HCT116 (cell line): ENCODE results near the gene B3GALT6. TPM values are rescaled to one million over a fixed set of nuclear protein-coding genes. Genes with fewer than 3 reads are reported as not detected.

Source experiments
- ATAC-seq: fragments of 200-7000 bp; cut with Tn5 transposase; 2 replicates; pipeline ENCODE4 v1.9.1; 2020; ENCODE audit warnings: mild to moderate bottlenecking, moderate library complexity
- BruUV-seq: library from RNA; stranded (reverse); fragments of 400-500 nt; replicated peaks from 2 replicates; lab custom pipeline; 2021; lab: Mats Ljungman, UMichigan
- CTCF ChIA-PET: fragments of 300-600 bp; sonication (Branson Sonifier 250); formaldehyde crosslinking; loops from one replicate; lab custom pipeline; 2021; ENCODE audit warnings: antibody characterized with exemption; lab: Charles Lee
- POLR2A ChIA-PET: fragments of 300-600, 350-600 bp; sonication (Branson Sonifier 250); formaldehyde crosslinking; loops from one replicate; lab custom pipeline; 2021; ENCODE audit warnings: antibody characterized with exemption; lab: Charles Lee
- RAD21 ChIA-PET, 2 experiments: fragments of 300-600 bp; sonication (Branson Sonifier 250); formaldehyde crosslinking; loops; one replicate each; lab custom pipeline; 2023; ENCODE audit warnings: low total read pairs in 2 of 2; ENCODE audit not compliant: uncharacterized antibody in 2 of 2, unreplicated experiment in 2 of 2, low non-redundant PET in 1 of 2; lab: Charles Lee
- DNase-seq: peaks from one replicate; pipeline ENCODE4 v3.0.0-alpha.2; 2010; ENCODE audit warnings: low read depth, low spot score
- H2AFZ ChIP-seq: fragments of 200-600 bp; shearing (Covaris generic), sonication (generic); 2 replicates; pipeline ENCODE4 v1.6.1; 2017; ENCODE audit warnings: low read depth, mixed run types, mixed read lengths, antibody characterized with exemption, low read length; ENCODE audit not compliant: poor library complexity, severe bottlenecking
- H3K27ac ChIP-seq: 2 replicates; pipeline ENCODE4 v1.5.1; 2012; ENCODE audit warnings: low read depth, low read length
- H3K27me3 ChIP-seq: fragments of 200-600 bp; sonication (generic); 2 replicates; pipeline ENCODE4 v1.6.1; 2016; ENCODE audit warnings: mixed run types, low read length, mixed read lengths; ENCODE audit not compliant: insufficient read depth
- H3K36me3 ChIP-seq, 2 experiments: fragments of 200-500 bp in 1 of 2; fragments of 200-600 bp in 1 of 2; sonication (Bioruptor generic) in 1 of 2; sonication (generic) in 1 of 2; 2 replicates each; pipeline versions ENCODE4 v1.5.1 to v1.6.1; 2014 to 2016; ENCODE audit warnings: low read length in 2 of 2, inconsistent platforms in 1 of 2, mixed read lengths in 1 of 2, mixed run types in 1 of 2; ENCODE audit not compliant: insufficient read depth in 2 of 2, control insufficient read depth in 1 of 2
- H3K4me1 ChIP-seq, 2 experiments: fragments of 200-600 bp in 1 of 2; sonication (generic) in 1 of 2; 2 replicates each; pipeline versions ENCODE4 v1.5.1 to v1.6.1; 2012 to 2017; ENCODE audit warnings: low read length in 2 of 2, inconsistent platforms in 1 of 2, mild to moderate bottlenecking in 1 of 2, mixed read lengths in 1 of 2, mixed run types in 1 of 2, moderate library complexity in 1 of 2; ENCODE audit not compliant: insufficient read depth in 2 of 2, control insufficient read depth in 1 of 2
- H3K4me2 ChIP-seq: fragments of 200-600 bp; sonication (generic); 2 replicates; pipeline ENCODE4 v1.6.1; 2017; ENCODE audit warnings: mixed run types, low read length, mixed read lengths
- H3K4me3 ChIP-seq, 2 experiments: fragments of 200-600 bp in 1 of 2; sonication (generic) in 1 of 2; replicated peaks in 1 of 2; 2 replicates each; pipeline ENCODE4 v1.5.1; 2011 to 2016; ENCODE audit warnings: low read length in 2 of 2, control low read depth in 1 of 2, low read depth in 1 of 2, mild to moderate bottlenecking in 1 of 2, mixed read lengths in 1 of 2, mixed run types in 1 of 2
- H3K79me2 ChIP-seq: fragments of 200-600 bp; sonication (generic); 2 replicates; pipeline ENCODE4 v1.6.1; 2017; ENCODE audit warnings: mild to moderate bottlenecking, mixed run types, low read length, moderate library complexity, mixed read lengths; ENCODE audit not compliant: insufficient read depth
- H3K9ac ChIP-seq: fragments of 200-600 bp; sonication (generic); 2 replicates; pipeline ENCODE4 v1.6.1; 2016; ENCODE audit warnings: low read length, mixed read lengths
- H3K9me2 ChIP-seq: fragments of 200-600 bp; sonication (generic), shearing (Covaris generic); 2 replicates; pipeline ENCODE4 v1.6.1; 2017; ENCODE audit warnings: mixed run types, mild to moderate bottlenecking, moderate library complexity; ENCODE audit not compliant: insufficient read depth
- H3K9me3 ChIP-seq, 2 experiments: fragments of 200-500 bp in 1 of 2; fragments of 200-600 bp in 1 of 2; sonication (Bioruptor generic) in 1 of 2; sonication (generic) in 1 of 2; 2 replicates each; pipeline ENCODE4 v1.6.1; 2014 to 2017; ENCODE audit warnings: low read length in 2 of 2, mixed read lengths in 2 of 2, inconsistent platforms in 1 of 2, low read depth in 1 of 2, mild to moderate bottlenecking in 1 of 2, mixed run types in 1 of 2, moderate library complexity in 1 of 2; ENCODE audit not compliant: control insufficient read depth in 1 of 2, insufficient read depth in 1 of 2
- H4K20me1 ChIP-seq: fragments of 200-600 bp; sonication (generic), shearing (Covaris generic); 2 replicates; pipeline ENCODE4 v1.6.1; 2017; ENCODE audit warnings: mixed run types, mild to moderate bottlenecking, moderate library complexity; ENCODE audit not compliant: insufficient read depth
- EGR1 ChIP-seq: IDR thresholded peaks from 2 replicates; pipeline ENCODE4 v1.6.1; 2012; ENCODE audit warnings: low read depth
- EZH2phosphoT487 ChIP-seq: fragments of 200-600 bp; IDR thresholded peaks from 2 replicates; pipeline ENCODE4 v1.6.1; 2018; ENCODE audit warnings: antibody characterized with exemption, borderline replicate concordance
- FOSL1 ChIP-seq: IDR thresholded peaks from 2 replicates; pipeline ENCODE4 v1.6.1; 2012; ENCODE audit warnings: low read depth
- JUND ChIP-seq: IDR thresholded peaks from 2 replicates; pipeline ENCODE4 v1.6.1; 2012
- POLR2A ChIP-seq: IDR thresholded peaks from 2 replicates; pipeline ENCODE4 v1.7.0; 2011; ENCODE audit warnings: borderline replicate concordance; ENCODE audit not compliant: insufficient read depth, insufficient read length; ENCODE audit errors: extremely low read depth
- RAD21 ChIP-seq: IDR thresholded peaks from 2 replicates; pipeline ENCODE4 v1.6.1; 2012; ENCODE audit warnings: low read depth, mild to moderate bottlenecking
- SIN3A ChIP-seq: IDR thresholded peaks from 2 replicates; pipeline ENCODE4 v1.6.1; 2012; ENCODE audit warnings: low read depth
- SRF ChIP-seq: IDR thresholded peaks from 2 replicates; pipeline ENCODE4 v1.6.1; 2012; ENCODE audit warnings: low read depth
- ZNF274 ChIP-seq: fragments of 200-500 bp; sonication (Bioruptor generic); IDR thresholded peaks from 2 replicates; pipeline ENCODE4 v1.6.1; 2014; ENCODE audit warnings: mild to moderate bottlenecking, low read depth, low read length, inconsistent platforms
- intact Hi-C: fragments of 100-400 bp; cut with micrococcal nuclease; formaldehyde crosslinking; loops from 2 replicates; pipeline ENCODE4 v1.10.0; 2022
- total RNA-seq: library from RNA; stranded (reverse); gene quantifications from one replicate; pipeline ENCODE4 v1.2.1, GENCODE V29; 2021; ENCODE audit not compliant: unreplicated experiment
- TF ChIP-seq, protein P1 (sequence below), 3 experiments: fragments of 200-600 bp in 1 of 3; sonication (generic) in 1 of 3; IDR thresholded peaks in 2 of 3; conservative IDR thresholded peaks in 1 of 3; 2 replicates each; pipeline ENCODE4 v1.5.1; 2012 to 2017; ENCODE audit warnings: low read depth in 2 of 3, low read length in 2 of 3, antibody characterized with exemption in 1 of 3, borderline replicate concordance in 1 of 3, control low read depth in 1 of 3, mild to moderate bottlenecking in 1 of 3, mixed read lengths in 1 of 3, mixed run types in 1 of 3, moderate library complexity in 1 of 3; ENCODE audit not compliant: insufficient read depth in 1 of 3
- TF ChIP-seq, protein P2 (sequence below): IDR thresholded peaks from 2 replicates; pipeline ENCODE4 v1.6.1; 2012
- TF ChIP-seq, protein P3 (sequence below): IDR thresholded peaks from 2 replicates; pipeline ENCODE4 v1.6.1; 2012; ENCODE audit warnings: low read depth

Gene B3GALT6
- total RNA-seq, 1 experiment from 2014 or later: 16.3 TPM

DNA sequence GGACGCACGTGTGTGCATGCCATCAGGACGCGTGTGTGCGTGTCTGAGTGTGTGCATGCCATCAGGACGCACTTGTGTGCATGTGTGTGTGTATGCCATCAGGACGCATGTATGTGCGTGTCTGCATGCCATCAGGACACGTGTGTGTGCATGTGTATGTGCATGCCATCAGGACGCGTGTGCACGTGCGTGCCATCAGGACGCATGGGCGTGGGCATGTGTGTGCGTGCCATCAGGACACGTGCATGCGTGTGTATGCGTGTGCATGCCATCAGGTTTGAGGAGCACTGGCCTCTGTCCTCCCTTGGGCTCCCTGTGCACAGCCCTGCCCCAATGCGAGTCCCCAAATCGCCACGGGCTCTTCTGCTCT is 27.1 kb downstream of the B3GALT6 start:
- intact Hi-C loops: no loop called here
- Histone ChIP-seq H3K27ac (no peak overlapping the region; the same call in 1 of the 2 replicates), H3K79me2 (peaks cover 16% of the 10 kb centered on the region; the same call in 1 of the 2 replicates), H3K36me3 (peaks cover 30 to 52% of the 10 kb centered on the region in 2 experiments; a peak in 3 of 4 replicates), H3K9me3 (no peaks in the 10 kb centered on the region), H3K27me3 (no peaks in the 10 kb centered on the region), H2AFZ (no peak overlapping the region), H3K4me2 (no peak overlapping the region), H3K9me2 (no peaks in the 10 kb centered on the region), H3K9ac (no peak overlapping the region), H4K20me1 (no peaks in the 10 kb centered on the region), H3K4me1 (no peaks in the 10 kb centered on the region), H3K4me3 (no peak overlapping the region)
- ChIA-PET RAD21 (no interaction called here), POLR2A (no interaction called here), CTCF (no interaction called here)
- TF ChIP-seq, protein P1, sequence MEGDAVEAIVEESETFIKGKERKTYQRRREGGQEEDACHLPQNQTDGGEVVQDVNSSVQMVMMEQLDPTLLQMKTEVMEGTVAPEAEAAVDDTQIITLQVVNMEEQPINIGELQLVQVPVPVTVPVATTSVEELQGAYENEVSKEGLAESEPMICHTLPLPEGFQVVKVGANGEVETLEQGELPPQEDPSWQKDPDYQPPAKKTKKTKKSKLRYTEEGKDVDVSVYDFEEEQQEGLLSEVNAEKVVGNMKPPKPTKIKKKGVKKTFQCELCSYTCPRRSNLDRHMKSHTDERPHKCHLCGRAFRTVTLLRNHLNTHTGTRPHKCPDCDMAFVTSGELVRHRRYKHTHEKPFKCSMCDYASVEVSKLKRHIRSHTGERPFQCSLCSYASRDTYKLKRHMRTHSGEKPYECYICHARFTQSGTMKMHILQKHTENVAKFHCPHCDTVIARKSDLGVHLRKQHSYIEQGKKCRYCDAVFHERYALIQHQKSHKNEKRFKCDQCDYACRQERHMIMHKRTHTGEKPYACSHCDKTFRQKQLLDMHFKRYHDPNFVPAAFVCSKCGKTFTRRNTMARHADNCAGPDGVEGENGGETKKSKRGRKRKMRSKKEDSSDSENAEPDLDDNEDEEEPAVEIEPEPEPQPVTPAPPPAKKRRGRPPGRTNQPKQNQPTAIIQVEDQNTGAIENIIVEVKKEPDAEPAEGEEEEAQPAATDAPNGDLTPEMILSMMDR (IDR thresholded peaks at IDR 0.05 in 2 of 3, conservative IDR thresholded peaks at IDR 0.05 in 1 of 3; ENCODE audit: borderline replicate concordance in 1 of 3, insufficient read depth in 1 of 3, low read depth in 2 of 3, low read length in 2 of 3): no peak
- no peak for TF ChIP-seq ZNF274
- TF ChIP-seq SIN3A: no peak
- TF ChIP-seq, protein P2, sequence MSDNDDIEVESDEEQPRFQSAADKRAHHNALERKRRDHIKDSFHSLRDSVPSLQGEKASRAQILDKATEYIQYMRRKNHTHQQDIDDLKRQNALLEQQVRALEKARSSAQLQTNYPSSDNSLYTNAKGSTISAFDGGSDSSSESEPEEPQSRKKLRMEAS: no peak
- BruUV-seq: no TSS peak
- no peak for DNase-seq
- no peak for ATAC-seq

DNA sequence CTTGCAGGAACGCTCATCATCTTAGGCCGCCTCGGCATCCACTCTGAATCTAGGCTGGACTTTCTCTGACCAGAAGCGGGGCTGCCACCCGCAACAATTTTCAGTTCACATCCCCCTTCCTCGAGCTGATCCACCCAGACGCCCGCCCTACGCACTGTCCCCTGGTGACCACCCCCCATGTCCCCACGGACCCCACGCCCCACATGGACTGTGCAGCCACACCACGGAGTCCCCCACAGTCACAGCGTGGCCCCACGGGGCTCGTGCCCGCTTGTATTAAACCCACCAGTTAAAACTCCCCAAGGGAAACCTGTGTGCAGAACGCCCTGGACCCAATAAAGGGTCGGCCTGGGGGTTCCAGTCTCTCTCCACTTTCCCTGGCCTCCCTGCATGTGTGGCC is 27.5 kb downstream of the B3GALT6 start:
- ChIA-PET POLR2A (no interaction called here), CTCF (no interaction called here), RAD21 (no interaction called here)
- H4K20me1 ChIP-seq: no peaks in the 10 kb centered on the region
- H3K9me3 ChIP-seq: no peaks in the 10 kb centered on the region
- H3K27ac ChIP-seq: no peak overlapping the region
- H3K9ac ChIP-seq: no peak overlapping the region
- no peaks in the 10 kb centered on the region for H3K27me3 ChIP-seq
- H3K4me1 ChIP-seq: no peaks in the 10 kb centered on the region
- no peaks in the 10 kb centered on the region for H3K9me2 ChIP-seq
- H3K36me3 ChIP-seq: peaks cover 32 to 51% of the 10 kb centered on the region in 2 experiments; a peak in 3 of 4 replicates
- H3K4me3 ChIP-seq: no peak overlapping the region
- no TSS peak for BruUV-seq
- ATAC-seq: no peak
- peaks cover 16% of the 10 kb centered on the region; the same call in 1 of the 2 replicates for H3K79me2 ChIP-seq
- DNase-seq: no peak
- no peak overlapping the region for H3K4me2 ChIP-seq
- intact Hi-C loops: no loop called here
- H2AFZ ChIP-seq: no peak overlapping the region
- TF ChIP-seq EZH2phosphoT487 (no peak), POLR2A (no peak), EGR1 (no peak), RAD21 (no peak), SIN3A (no peak), JUND (no peak), FOSL1 (no peak), SRF (no peak)
- TF ChIP-seq, protein P3, sequence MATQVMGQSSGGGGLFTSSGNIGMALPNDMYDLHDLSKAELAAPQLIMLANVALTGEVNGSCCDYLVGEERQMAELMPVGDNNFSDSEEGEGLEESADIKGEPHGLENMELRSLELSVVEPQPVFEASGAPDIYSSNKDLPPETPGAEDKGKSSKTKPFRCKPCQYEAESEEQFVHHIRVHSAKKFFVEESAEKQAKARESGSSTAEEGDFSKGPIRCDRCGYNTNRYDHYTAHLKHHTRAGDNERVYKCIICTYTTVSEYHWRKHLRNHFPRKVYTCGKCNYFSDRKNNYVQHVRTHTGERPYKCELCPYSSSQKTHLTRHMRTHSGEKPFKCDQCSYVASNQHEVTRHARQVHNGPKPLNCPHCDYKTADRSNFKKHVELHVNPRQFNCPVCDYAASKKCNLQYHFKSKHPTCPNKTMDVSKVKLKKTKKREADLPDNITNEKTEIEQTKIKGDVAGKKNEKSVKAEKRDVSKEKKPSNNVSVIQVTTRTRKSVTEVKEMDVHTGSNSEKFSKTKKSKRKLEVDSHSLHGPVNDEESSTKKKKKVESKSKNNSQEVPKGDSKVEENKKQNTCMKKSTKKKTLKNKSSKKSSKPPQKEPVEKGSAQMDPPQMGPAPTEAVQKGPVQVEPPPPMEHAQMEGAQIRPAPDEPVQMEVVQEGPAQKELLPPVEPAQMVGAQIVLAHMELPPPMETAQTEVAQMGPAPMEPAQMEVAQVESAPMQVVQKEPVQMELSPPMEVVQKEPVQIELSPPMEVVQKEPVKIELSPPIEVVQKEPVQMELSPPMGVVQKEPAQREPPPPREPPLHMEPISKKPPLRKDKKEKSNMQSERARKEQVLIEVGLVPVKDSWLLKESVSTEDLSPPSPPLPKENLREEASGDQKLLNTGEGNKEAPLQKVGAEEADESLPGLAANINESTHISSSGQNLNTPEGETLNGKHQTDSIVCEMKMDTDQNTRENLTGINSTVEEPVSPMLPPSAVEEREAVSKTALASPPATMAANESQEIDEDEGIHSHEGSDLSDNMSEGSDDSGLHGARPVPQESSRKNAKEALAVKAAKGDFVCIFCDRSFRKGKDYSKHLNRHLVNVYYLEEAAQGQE: no peak
- TF ChIP-seq, protein P2: no peak
- TF ChIP-seq, protein P1 (IDR thresholded peaks at IDR 0.05 in 2 of 3, conservative IDR thresholded peaks at IDR 0.05 in 1 of 3; ENCODE audit: borderline replicate concordance in 1 of 3, insufficient read depth in 1 of 3, low read depth in 2 of 3, low read length in 2 of 3): no peak
